GM21528 (cell line): ENCODE measurements around the gene ADPRM.
A peak's percentile ranks its signal among the peaks of the same experiment; 100 is the strongest.
"Not testable (repeated sequence)": the region's sequence is repeated elsewhere in the genome, so short reads cannot be mapped to it uniquely, and the experiment has no call there.

ENCODE experiments used
- ATAC-seq: cut with Tn5 transposase; IDR thresholded peaks from one replicate; pipeline ENCODE4 v1.9.1; 2021; ENCODE audit warnings: mild to moderate bottlenecking, moderate library complexity; ENCODE audit not compliant: unreplicated experiment, low FRiP score

ADPRM gene, protein sequence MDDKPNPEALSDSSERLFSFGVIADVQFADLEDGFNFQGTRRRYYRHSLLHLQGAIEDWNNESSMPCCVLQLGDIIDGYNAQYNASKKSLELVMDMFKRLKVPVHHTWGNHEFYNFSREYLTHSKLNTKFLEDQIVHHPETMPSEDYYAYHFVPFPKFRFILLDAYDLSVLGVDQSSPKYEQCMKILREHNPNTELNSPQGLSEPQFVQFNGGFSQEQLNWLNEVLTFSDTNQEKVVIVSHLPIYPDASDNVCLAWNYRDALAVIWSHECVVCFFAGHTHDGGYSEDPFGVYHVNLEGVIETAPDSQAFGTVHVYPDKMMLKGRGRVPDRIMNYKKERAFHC

GRCh38 chr17:10697092-10698081 is at the start of gene ADPRM, which contains the start of gene SCO1:
TSS of gene ADPRM (plus strand) at chr17:10697594. CDS start at chr17:10704927, 7,333 bp downstream.
TSS of gene SCO1 (minus strand) at chr17:10697533. CDS start at chr17:10697507, 26 bp downstream.
- peak; percentile 95 for ATAC-seq

- no peak for ATAC-seq
Measured at GRCh38 chr17:10648381-10648780, 49.0 kb upstream of the ADPRM start.

- no peak for ATAC-seq
Measured at GRCh38 chr17:10648956-10649355, 48.4 kb upstream of the ADPRM start.

DNA sequence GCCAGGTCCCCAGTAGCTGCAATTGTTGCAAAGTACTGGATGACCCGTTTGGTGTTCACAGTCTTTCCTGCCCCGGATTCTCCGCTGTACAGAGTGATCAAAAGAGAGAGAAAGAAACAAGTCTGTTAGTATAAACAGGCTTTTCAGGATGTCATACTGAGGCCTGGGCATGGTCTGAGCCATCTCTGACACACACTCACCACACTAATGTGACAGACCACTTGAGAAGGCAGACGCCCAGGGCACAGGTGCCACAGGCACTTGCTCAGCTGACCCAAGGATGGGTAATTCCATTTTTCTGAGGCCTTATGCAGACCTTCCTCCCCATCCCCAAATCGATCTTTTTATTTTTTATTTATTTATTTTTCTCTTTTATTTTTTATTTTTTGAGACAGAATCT is 47.8 kb upstream of the ADPRM start:
- ATAC-seq, result no peak

GRCh38 chr17:10651927-10652326 is 45.5 kb upstream of the ADPRM start:
- no peak for ATAC-seq

DNA sequence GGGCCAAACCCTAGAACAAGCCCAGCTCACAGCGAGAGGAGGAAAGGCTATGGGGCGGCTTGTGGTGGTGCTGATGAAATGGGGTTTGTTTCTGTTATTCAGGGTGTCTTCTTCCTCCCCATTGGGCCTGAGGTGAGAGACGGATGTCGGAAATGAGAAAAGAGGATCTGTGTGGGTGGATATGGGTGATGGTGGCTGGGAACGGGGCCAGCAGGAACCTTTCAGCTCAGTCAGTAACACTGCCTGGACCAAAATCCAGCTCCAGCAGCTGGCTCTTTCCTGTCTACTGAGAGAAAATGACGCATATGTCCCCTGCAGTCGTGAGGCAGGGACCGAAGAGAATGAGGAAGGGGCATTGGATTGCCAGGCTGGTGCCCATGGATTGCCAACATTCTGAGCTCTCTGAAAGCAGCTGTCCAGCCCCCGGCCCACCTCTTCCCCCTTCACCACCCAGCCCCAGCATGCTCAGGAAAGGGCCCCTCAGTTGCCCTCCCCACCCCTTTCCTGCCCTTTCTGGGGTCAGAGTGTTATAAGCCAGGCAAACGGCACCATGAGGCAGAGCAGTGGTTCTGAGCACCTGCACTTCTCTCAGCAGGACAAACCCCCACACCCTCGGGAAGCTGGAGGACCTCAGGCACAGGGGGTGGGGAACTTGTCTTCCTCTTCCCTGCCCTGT is 44.3 kb upstream of the ADPRM start:
- ATAC-seq, result no peak

GRCh38 chr17:10653987-10654386 is 43.4 kb upstream of the ADPRM start:
- ATAC-seq, result no peak

- no peak for ATAC-seq
Measured at GRCh38 chr17:10657148-10657547, 40.2 kb upstream of the ADPRM start, which contains the start of gene MYH3. TSS of gene MYH3 (minus strand) at chr17:10657309. CDS start at chr17:10655064, 2,245 bp downstream.

GRCh38 chr17:10657879-10658278 is 39.5 kb upstream of the ADPRM start:
- no peak for ATAC-seq

- no peak for ATAC-seq
Measured at GRCh38 chr17:10661437-10661836, 36.0 kb upstream of the ADPRM start.

DNA sequence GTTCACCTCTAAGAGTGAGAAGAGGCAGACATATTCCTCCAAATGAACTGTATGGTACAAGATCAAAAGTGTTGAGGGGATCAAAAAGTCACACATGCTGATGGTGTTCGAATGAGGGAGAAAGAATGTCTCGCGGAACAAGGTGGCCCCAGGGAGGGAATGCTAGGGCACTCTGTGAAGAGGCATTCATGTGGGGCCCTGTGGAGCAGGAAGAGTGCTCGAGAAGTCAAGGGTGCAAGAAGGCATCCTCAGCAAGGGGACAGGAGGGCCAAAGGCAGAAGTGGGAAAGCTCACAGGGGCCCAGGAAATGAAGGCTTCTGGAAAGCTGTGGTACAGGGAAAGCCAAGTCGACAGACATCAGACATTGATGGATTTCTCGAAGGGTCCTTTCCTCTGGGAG is 34.2 kb upstream of the ADPRM start:
- ATAC-seq, result no peak

- no peak for ATAC-seq
Measured at GRCh38 chr17:10664571-10664970, 32.8 kb upstream of the ADPRM start.

DNA sequence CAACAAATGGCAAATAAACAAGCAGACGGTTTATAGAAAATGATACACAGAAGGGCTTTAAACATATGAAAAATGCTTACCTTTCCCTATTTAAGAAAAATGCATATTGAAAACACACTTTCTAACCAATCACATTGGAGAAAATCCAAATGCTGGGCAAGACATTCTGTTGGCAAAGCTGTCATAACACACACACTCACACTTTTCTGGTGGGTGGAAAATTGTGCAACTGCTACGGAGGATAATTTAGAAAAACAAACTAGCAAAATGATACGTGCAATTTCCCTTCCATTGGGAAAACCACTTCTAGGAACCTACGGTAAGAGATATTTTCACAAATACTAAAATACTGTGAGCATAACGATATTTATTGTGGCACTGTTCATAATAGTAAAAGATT is 30.5 kb upstream of the ADPRM start:
- no peak for ATAC-seq

GRCh38 chr17:10668775-10669174 is 28.6 kb upstream of the ADPRM start:
- no peak for ATAC-seq

DNA sequence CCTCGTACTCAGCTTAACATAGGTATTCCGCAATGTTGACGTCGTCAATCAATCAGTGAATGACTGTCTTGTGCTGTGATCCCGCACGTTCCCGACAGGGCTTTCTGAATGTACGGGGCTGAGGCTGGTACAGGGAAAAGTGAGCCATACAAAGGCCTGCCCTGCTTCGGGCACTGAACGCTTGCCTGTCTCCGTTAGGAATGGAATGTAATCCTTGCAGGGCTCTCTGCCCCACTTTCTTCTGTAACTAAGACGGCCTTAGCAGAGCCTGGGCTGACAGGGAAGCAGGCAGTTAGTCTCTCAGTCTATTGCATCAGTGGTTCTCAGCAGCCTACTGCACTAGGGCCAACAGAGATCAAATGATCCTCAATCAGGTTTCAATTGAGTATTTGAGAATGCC is 24.1 kb upstream of the ADPRM start:
- no peak for ATAC-seq

- ATAC-seq, result no peak
Measured at GRCh38 chr17:10674704-10675103, 22.7 kb upstream of the ADPRM start.

- no peak for ATAC-seq
Measured at GRCh38 chr17:10681866-10682446, 15.4 kb upstream of the ADPRM start.

DNA sequence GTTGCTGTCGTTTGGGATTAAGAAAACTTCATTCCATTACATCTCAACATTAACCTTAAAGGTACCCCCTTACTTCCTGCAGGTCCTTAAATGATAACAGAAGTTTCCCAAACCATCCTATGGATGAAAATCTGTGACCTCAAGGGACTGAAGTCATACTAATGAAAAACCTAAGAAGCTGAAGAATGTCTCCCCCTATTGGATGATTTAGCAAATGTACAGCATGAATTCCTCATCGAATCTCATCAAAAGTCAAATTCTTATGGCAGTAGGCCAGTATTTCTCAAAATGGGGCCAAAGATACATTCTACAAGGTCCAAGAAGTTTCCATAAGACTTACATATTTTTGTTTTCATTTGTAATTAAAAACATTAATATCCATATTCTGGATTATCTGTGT is 13.5 kb upstream of the ADPRM start:
- no peak for ATAC-seq

GRCh38 chr17:10687499-10687898 is 9.9 kb upstream of the ADPRM start:
- no peak for ATAC-seq

GRCh38 chr17:10695875-10696407 is 1.5 kb upstream of the ADPRM start:
- ATAC-seq, result not testable (repeated sequence)
